Renal cortical epithelial cell (primary cell): Measurements from ENCODE around the gene FGR. TPM values are rescaled to one million over a fixed set of nuclear protein-coding genes. Genes with fewer than 3 reads are reported as not detected.
"Not testable (repeated sequence)": the region's sequence is repeated elsewhere in the genome, so short reads cannot be mapped to it uniquely, and the experiment has no call there.

ENCODE experiments used
- DNase-seq: peaks from one replicate; pipeline ENCODE4 v3.0.0-alpha.2; 2011; ENCODE audit warnings: low read depth
- total RNA-seq: library from RNA; depleted of rRNA; stranded (reverse); fragments of >200 nt; gene quantifications from 2 replicates; pipeline ENCODE4 v1.2.3, GENCODE V29; 2014

FGR gene
- total RNA-seq, 1 donor from 2014 or later, result 0.10 TPM

GRCh38 chr1:27660300-27660835, 25.4 kb upstream of the FGR start:
- DNase-seq, result no peak

DNA sequence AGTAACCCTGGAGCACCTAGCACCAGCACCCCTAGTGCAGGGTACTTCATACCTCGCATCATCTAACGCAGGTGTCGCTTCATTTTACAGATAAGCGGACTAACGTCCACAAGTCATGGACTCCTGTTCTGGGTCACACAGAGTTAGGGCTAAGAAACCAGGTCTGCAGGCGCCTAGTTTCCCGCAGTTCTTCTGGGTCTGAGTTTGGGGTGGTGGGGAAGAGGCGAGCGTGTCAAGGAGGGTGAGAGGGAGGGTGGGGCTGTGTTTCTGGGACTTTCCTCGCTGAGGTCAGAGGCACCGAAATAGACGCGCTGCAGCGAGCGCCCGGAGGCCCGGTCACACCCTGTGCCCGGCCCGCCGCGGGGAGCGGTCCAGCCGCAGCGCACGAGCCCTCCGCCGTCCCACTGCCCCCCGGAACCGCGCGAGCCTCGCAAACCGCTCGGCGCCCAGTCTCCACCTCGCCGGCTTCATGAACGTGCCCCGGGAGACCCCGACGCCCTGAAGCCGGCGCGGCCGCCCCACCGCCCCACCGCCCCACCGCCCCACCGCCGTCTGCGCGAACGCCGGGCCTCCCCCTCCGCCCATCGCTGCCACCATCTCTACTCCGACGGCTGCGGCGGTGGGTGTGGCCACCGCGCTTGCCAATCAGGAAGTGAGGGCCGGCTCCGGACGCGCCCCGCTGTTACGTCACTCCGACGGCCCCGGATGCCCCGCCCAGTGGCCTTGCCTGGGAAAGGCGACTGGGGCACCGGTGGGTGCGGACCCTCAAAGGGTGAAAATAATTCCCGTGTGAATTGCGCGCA, 24.7 kb upstream of the FGR start:
- DNase-seq, result peak; percentile 49

DNA sequence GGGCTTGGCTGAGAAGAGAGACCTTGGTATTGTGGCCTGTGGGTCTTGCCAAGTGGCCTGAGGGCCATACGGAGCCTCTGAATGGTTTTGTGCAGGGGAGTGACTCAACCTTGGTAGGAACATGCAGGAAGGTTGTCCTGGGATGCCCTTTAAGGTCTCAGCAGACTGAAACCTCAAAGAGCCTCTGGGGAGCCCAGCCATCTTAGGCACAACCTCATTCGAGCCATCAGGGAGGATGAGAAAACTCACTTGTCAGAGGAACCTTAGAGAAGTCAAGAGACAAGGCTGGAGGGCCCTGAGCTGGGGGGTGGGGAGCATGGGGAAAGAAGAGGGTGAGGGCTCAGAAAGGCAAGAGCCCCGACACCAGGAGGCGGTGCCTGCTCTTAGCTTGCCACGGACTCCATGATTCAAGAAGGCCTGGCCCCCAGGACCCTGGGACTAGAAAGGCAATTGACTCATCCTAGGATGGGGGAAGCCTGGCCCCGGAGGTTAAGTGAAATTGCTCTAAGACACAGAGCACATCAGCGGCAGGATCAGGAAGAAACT, 24.0 kb upstream of the FGR start:
- peak; percentile 76 for DNase-seq

DNA sequence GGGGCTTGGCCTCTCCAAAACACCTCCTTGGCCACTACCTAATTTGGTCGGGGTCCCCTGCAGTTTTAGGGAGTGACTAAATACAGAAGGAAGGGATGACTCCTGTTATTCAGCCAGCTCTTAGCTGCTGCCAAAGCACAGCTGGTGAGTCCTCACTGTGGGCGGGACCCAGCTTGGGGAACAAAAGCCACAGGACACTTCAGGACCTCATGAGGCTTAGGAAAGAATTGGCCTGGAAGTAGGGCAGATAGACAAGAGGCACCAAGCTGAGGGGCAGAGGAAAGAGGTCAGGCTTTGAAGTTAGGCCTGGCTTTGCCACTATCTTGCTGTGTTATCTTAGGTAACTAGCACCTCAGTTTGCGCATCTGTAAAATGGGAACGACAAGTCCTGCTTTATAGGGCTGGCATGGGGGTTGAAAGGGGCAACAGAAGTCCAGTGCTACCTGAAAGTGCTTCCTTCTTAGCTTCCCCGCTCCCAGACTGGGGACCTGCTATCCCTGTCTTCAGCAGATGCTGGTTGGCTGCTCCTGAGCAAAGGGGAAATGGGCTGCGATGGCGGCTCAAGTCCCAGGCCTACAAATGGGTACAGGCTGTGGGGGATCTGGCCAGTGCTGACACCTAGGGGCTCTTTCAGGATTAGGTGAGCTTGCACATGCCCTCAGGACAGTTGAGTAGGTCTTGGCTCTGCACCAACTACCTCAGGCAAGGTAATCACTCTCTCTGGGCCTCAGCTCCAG, 21.3 kb upstream of the FGR start:
- peak; percentile 41 for DNase-seq

GRCh38 chr1:27655151-27655937, 20.4 kb upstream of the FGR start:
- no peak for DNase-seq

GRCh38 chr1:27652111-27652864, 17.3 kb upstream of the FGR start:
- DNase-seq, result no peak

GRCh38 chr1:27650539-27651175, 15.7 kb upstream of the FGR start:
- DNase-seq, result peak; percentile 15

- DNase-seq, result no peak
These were observed 15.2 kb upstream of the FGR start for GRCh38 chr1:27650171-27650538.

- DNase-seq, result no peak
These were observed 14.3 kb upstream of the FGR start for GRCh38 chr1:27649306-27649635.

- DNase-seq, result no peak
These were observed 13.8 kb upstream of the FGR start for GRCh38 chr1:27648602-27649305.

GRCh38 chr1:27647328-27647727, 12.3 kb upstream of the FGR start:
- DNase-seq, result no peak

GRCh38 chr1:27646676-27647075, 11.7 kb upstream of the FGR start:
- DNase-seq, result no peak

- no peak for DNase-seq
These were observed 10.1 kb upstream of the FGR start for GRCh38 chr1:27645071-27645415.

DNA sequence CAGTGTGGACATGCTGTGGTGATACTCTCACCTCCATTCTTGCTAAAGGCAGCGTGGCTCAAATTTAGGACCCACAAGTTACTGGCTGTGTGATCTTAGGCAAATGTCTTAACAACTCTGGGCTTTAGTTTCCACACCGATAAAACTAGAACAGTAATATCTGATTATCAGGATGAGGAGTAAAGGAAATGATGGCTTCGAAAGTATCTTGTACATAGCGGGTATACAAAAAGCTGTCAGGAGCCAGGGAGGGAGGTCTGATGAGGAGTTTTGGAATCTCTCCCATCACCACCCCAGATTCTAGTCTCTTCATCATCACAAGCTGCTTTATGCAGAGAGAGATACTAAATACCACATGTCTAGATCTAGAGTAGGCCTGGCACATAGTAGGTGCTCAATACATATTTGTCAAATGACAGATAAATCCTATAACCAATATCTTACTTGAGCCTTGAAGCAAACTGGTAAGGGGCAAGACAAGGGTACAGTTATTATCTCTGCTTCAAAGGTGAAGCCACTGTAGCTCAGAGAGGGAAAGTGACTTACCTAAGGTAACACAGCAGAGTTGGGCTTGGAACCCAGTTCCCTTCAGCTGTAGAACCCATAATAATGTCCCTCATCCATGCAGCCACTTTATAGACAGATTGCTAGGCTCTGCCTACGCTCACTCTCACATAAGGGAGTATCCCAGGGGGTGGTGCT, 9.5 kb upstream of the FGR start:
- DNase-seq, result no peak

DNA sequence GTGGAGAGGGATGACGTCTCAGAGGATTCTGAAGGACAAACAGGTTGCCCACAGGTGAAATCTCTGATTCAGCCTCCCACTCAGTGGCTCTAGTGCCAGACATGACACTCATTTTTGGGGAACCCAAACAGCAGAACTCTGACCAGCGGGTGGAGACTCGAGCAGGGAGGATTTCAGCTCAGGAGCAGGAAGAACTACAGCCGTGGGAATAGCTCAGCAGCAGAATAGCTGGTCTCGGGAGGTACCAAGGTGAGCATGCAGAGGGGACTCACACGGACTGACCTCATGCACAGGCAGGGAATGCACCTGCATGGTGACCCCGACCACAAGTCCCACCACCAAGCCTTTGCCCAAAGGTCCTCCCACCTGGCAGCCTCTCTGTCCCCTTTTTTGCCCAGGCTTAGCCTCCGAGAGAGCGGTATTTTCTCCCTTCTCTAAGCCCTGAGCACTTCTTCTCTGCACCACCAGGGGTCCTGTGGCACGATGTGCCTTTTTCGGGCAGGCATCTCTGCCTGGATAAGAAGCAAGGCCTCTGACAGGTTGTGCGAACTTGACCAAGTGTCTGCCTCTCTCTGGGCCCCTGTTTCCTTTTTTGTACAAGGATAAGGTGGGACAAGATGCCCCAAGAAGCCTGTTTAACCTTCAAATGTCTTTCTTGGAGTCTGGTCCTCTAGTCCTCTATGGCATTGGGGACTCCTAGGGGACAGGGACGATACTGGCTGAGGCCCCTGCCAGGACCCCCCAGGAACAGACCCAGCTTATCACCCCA, 8.8 kb upstream of the FGR start:
- peak; percentile 35 for DNase-seq

GRCh38 chr1:27640514-27640913, 5.5 kb upstream of the FGR start:
- DNase-seq, result not testable (repeated sequence)

DNA sequence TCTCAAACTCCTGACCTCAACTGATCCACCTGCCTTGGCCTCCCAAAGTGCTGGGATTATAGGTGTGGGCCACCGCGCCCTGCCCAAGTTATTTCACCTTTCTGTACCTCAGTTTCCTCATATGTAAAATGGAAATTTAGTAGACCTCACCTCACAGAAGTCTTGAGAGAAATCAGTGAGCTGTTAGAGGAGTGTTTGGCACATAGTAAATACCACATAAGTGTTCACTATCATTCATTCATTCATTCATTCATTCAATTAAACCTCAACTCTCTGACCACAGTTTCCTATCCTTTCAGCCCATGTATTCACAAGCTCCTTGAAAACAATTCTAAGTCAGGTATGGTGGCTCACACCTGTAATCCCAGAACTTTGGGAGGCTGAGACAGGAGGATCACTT, 3.8 kb upstream of the FGR start:
- DNase-seq, result no peak

GRCh38 chr1:27638047-27638734, 3.2 kb upstream of the FGR start:
- no peak for DNase-seq
